ENCODE results near the gene RIMKLB. TPM values are rescaled to one million over a fixed set of nuclear protein-coding genes. Genes with fewer than 3 reads are reported as not detected.

The RIMKLB gene
- total and polyA plus RNA-seq, 10 of the 15 experiments (the other 5 are each of a cell fraction or from before 2014, with no cell fraction given), result 0.15 to 0.83 (median 0.46) TPM

DNA sequence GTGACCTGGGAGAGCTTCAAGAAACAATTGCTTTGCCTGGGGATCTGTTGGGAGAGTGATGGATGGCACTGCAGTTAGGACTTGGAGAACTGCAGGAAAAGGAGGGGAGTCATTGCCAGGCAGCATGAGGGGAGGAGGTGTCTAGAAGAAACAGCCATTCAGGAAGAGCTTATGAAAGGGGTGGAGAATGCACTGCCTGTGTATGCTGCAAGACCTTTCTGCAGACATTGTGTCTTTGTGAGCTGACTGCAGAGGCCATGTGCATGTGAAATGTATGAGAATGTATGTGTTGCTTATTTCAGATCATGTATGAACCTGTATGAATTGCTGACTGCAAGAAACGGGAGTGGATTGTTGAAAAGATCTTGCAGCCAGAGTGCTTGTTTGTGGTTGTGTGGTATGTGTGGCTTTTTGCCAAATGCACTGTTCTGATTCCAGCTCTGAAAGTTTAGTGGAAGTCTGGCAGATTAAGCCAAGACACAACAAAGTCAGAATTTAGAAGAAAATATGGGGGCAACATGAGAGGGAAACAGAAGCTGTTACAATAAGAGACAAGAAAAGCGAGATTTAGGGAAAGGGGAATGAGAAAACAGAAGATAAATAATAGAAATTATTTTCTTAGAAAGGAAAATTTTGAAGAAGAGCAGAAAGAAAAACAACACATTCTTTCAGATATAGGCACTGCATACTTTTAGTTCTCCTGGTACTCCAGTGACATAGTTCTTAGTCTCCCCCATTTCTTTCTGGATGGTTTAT, 9.8 kb upstream of the RIMKLB start:
- Histone ChIP-seq H3K4me3 (no peak overlapping the region), H3K36me3 (ENCODE audit: control insufficient read depth in 2 of 2, insufficient read depth in 2 of 2, low read length in 1 of 2) (no peaks in the 10 kb centered on the region), H2AFZ (ENCODE audit: control insufficient read depth, low read depth, low read length) (no peak overlapping the region), H3K27me3 (replicated peaks in 1 of 2; ENCODE audit: control insufficient read depth in 2 of 2, insufficient read depth in 2 of 2, low read length in 1 of 2) (peaks cover 0 to 3% of the 10 kb centered on the region in 2 experiments; a peak in 3 of 4 replicates), H3K4me1 (ENCODE audit: control insufficient read depth, insufficient read depth, low read length) (no peaks in the 10 kb centered on the region), H3K27ac (ENCODE audit: control insufficient read depth, insufficient read depth) (no peak overlapping the region), H3K4me2 (ENCODE audit: control insufficient read depth, insufficient read depth) (no peak overlapping the region), H3K9ac (ENCODE audit: control insufficient read depth, insufficient read depth, low read length) (no peak overlapping the region), H4K20me1 (ENCODE audit: control insufficient read depth, insufficient read depth) (no peaks in the 10 kb centered on the region), H3K79me2 (ENCODE audit: control insufficient read depth, insufficient read depth, low read length) (no peaks in the 10 kb centered on the region), H3K9me3 (replicated peaks; ENCODE audit: control insufficient read depth, insufficient read depth, low read length) (no peaks in the 10 kb centered on the region)
- intact Hi-C loops (cut with micrococcal nuclease; ENCODE audit: unreplicated experiment) (loop anchor here (10.0 kb wide), 1 partner anchor 143 kb away; the partner anchor contains the start of gene CLEC4E), in situ Hi-C loops (cut with MboI) (loop anchor here (10.0 kb wide), 1 partner anchor 207 kb away; no protein-coding TSS in a partner anchor)
- no peak for FAIRE-seq
- no TSS peak for BruUV-seq (replicated peaks)
- DNase-seq (ENCODE audit: low read depth, low spot score), result no peak
- no peak for ATAC-seq
- CTCF ChIA-PET, result interaction anchor here (0.9 to 1.1 kb wide), 2 partner anchors 134 to 361 kb away, joined by 4 to 5 read pairs; partner anchors contain the start of gene A2ML1
- TF ChIP-seq, protein P1, sequence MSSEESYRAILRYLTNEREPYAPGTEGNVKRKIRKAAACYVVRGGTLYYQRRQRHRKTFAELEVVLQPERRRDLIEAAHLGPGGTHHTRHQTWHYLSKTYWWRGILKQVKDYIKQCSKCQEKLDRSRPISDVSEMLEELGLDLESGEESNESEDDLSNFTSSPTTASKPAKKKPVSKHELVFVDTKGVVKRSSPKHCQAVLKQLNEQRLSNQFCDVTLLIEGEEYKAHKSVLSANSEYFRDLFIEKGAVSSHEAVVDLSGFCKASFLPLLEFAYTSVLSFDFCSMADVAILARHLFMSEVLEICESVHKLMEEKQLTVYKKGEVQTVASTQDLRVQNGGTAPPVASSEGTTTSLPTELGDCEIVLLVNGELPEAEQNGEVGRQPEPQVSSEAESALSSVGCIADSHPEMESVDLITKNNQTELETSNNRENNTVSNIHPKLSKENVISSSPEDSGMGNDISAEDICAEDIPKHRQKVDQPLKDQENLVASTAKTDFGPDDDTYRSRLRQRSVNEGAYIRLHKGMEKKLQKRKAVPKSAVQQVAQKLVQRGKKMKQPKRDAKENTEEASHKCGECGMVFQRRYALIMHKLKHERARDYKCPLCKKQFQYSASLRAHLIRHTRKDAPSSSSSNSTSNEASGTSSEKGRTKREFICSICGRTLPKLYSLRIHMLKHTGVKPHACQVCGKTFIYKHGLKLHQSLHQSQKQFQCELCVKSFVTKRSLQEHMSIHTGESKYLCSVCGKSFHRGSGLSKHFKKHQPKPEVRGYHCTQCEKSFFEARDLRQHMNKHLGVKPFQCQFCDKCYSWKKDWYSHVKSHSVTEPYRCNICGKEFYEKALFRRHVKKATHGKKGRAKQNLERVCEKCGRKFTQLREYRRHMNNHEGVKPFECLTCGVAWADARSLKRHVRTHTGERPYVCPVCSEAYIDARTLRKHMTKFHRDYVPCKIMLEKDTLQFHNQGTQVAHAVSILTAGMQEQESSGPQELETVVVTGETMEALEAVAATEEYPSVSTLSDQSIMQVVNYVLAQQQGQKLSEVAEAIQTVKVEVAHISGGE (CRISPR knock-in tag; IDR thresholded peaks at IDR 0.05), result no peak
- peak; percentile 38 for TF ChIP-seq RUNX3 (IDR thresholded peaks at IDR 0.05; ENCODE audit: low read length)
- RAD21 ChIA-PET (ENCODE audit: unreplicated experiment), result interaction anchor here (1.6 kb wide), 1 partner anchor 202 kb away, joined by 4 read pairs; no protein-coding TSS in a partner anchor
- POLR2A ChIA-PET, result no interaction called here
- 4% methylated on average over 2 of the region's 2 CpGs for WGBS (ENCODE audit: insufficient coverage, insufficient replicate concordance, low lambda C conversion rate, missing lambda C conversion rate)
- SMC1A ChIA-PET (ENCODE audit: uncharacterized antibody, unreplicated experiment), result no interaction called here
